Parathyroid adenoma (tissue), 2 donors: Measurements from ENCODE around the gene EIF2AK3.
A peak's percentile ranks its signal among the peaks of the same experiment; 100 is the strongest.
"Not testable (repeated sequence)": the region's sequence is repeated elsewhere in the genome, so short reads cannot be mapped to it uniquely, and the experiment has no call there.

Experiments used
- H2AFZ ChIP-seq: fragments of 300-600 bp; sonication (generic); one replicate; pipeline ENCODE4 v1.7.0; 2017; ENCODE audit warnings: antibody characterized with exemption, mild to moderate bottlenecking
- H3K27ac ChIP-seq: fragments of 300-600 bp; sonication (generic); one replicate; pipeline ENCODE4 v1.7.0; 2017
- H3K27me3 ChIP-seq: fragments of 300-600 bp; sonication (generic); one replicate; pipeline ENCODE4 v1.7.0; 2017; ENCODE audit warnings: low read length; ENCODE audit not compliant: control insufficient read depth, insufficient read depth
- H3K36me3 ChIP-seq: fragments of 300-600 bp; sonication (generic); one replicate; pipeline ENCODE4 v1.7.0; 2017; ENCODE audit warnings: low read length; ENCODE audit not compliant: control insufficient read depth, insufficient read depth
- H3K4me1 ChIP-seq: fragments of 300-600 bp; sonication (generic); one replicate; pipeline ENCODE4 v1.7.0; 2017; ENCODE audit warnings: control low read depth
- H3K4me2 ChIP-seq: fragments of 300-600 bp; sonication (generic); one replicate; pipeline ENCODE4 v1.7.0; 2017; ENCODE audit warnings: low read length
- H3K4me3 ChIP-seq: fragments of 300-600 bp; sonication (generic); one replicate; pipeline ENCODE4 v1.7.0; 2017; ENCODE audit warnings: low read depth, low read length
- H3K79me2 ChIP-seq: fragments of 300-600 bp; sonication (generic); one replicate; pipeline ENCODE4 v1.7.0; 2017; ENCODE audit warnings: control low read depth
- H3K9ac ChIP-seq: fragments of 300-600 bp; sonication (generic); one replicate; pipeline ENCODE4 v1.7.0; 2017; ENCODE audit warnings: mild to moderate bottlenecking
- H3K9me3 ChIP-seq: fragments of 300-600 bp; sonication (generic); one replicate; pipeline ENCODE4 v1.7.0; 2017; ENCODE audit warnings: low read length; ENCODE audit not compliant: control insufficient read depth
- TF ChIP-seq, protein P1 (sequence below): fragments of 300-600 bp; sonication (generic); IDR thresholded peaks from one replicate; pipeline ENCODE4 v1.7.0; 2017; ENCODE audit warnings: antibody characterized with exemption, mild to moderate bottlenecking
- donor health status: primary hyperparathyroidism.

Gene EIF2AK3

DNA sequence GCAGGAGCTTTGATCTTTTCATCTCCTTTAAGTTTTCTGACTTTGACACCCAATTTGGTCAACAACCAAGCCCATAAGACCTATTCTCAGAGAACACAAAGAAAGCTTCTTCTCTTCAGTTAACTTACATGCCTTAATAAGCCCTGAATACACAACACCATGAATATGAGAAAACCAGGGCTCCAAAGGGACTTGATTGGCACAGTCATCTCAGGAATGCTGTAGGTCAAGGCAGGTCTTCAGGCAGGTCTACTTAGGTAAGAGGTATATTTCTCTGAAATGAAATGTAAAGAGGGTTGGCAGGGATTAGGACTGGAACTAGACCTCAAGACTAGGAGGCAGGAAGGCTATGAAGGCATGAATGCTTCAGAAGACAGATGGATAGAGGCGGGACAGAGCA, 24.4 kb upstream of the EIF2AK3 start:
- H3K4me3 ChIP-seq, result no peak overlapping the region
- H3K9me3 ChIP-seq, result no peaks in the 10 kb centered on the region
- no peak overlapping the region for H3K27ac ChIP-seq
- TF ChIP-seq, protein P1, sequence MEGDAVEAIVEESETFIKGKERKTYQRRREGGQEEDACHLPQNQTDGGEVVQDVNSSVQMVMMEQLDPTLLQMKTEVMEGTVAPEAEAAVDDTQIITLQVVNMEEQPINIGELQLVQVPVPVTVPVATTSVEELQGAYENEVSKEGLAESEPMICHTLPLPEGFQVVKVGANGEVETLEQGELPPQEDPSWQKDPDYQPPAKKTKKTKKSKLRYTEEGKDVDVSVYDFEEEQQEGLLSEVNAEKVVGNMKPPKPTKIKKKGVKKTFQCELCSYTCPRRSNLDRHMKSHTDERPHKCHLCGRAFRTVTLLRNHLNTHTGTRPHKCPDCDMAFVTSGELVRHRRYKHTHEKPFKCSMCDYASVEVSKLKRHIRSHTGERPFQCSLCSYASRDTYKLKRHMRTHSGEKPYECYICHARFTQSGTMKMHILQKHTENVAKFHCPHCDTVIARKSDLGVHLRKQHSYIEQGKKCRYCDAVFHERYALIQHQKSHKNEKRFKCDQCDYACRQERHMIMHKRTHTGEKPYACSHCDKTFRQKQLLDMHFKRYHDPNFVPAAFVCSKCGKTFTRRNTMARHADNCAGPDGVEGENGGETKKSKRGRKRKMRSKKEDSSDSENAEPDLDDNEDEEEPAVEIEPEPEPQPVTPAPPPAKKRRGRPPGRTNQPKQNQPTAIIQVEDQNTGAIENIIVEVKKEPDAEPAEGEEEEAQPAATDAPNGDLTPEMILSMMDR, result no peak
- H3K79me2 ChIP-seq, result no peaks in the 10 kb centered on the region
- H3K27me3 ChIP-seq, result no peaks in the 10 kb centered on the region
- no peak overlapping the region for H3K9ac ChIP-seq
- H3K4me2 ChIP-seq, result no peak overlapping the region
- no peak overlapping the region for H2AFZ ChIP-seq
- no peaks in the 10 kb centered on the region for H3K4me1 ChIP-seq
- H3K36me3 ChIP-seq, result no peaks in the 10 kb centered on the region

GRCh38 chr2:88645291-88645882, 18.1 kb upstream of the EIF2AK3 start:
- not testable (repeated sequence) for H3K9me3 ChIP-seq, H3K79me2 ChIP-seq, H3K36me3 ChIP-seq, H3K27ac ChIP-seq, H3K4me2 ChIP-seq, H3K4me3 ChIP-seq, H3K27me3 ChIP-seq, H2AFZ ChIP-seq, H3K4me1 ChIP-seq, H3K9ac ChIP-seq

- H3K9me3 ChIP-seq, result no peaks in the 10 kb centered on the region
- H3K9ac ChIP-seq, result no peak overlapping the region
- H3K4me2 ChIP-seq, result no peak overlapping the region
- TF ChIP-seq, protein P1, result no peak
- H3K4me3 ChIP-seq, result no peak overlapping the region
- H3K27ac ChIP-seq, result no peak overlapping the region
- H3K79me2 ChIP-seq, result no peaks in the 10 kb centered on the region
- no peaks in the 10 kb centered on the region for H3K27me3 ChIP-seq
- H3K4me1 ChIP-seq, result peaks cover 6% of the 10 kb centered on the region
- H2AFZ ChIP-seq, result peak overlapping the region; percentile 64
- H3K36me3 ChIP-seq, result no peaks in the 10 kb centered on the region
These were observed 15.0 kb upstream of the EIF2AK3 start for GRCh38 chr2:88642278-88642677.

DNA sequence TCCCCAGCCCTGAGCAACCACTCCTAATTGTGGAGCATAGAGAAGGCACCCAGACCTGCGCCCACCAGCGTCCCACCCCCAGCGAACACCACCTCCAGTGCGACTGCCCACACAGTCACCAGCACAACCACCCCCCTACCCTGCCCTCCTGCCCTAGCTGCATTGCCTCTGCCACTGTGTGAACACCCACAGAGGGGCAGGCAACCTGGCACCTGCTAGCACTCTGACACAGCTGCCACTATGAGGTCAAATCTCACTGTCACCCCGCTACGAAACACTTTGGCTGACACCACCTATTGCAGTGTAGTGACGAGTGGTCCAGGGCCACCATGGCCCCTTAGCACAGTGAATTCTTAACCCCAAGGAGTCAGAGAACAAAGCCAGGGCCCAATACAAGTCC, 14.1 kb upstream of the EIF2AK3 start:
- H3K36me3 ChIP-seq, result no peaks in the 10 kb centered on the region
- TF ChIP-seq, protein P1, result no peak
- no peak overlapping the region for H3K4me2 ChIP-seq
- H3K27me3 ChIP-seq, result no peaks in the 10 kb centered on the region
- H3K9ac ChIP-seq, result no peak overlapping the region
- H3K79me2 ChIP-seq, result no peaks in the 10 kb centered on the region
- no peak overlapping the region for H2AFZ ChIP-seq
- H3K9me3 ChIP-seq, result no peaks in the 10 kb centered on the region
- H3K4me3 ChIP-seq, result no peak overlapping the region
- H3K27ac ChIP-seq, result no peak overlapping the region
- H3K4me1 ChIP-seq, result peaks cover 6% of the 10 kb centered on the region

DNA sequence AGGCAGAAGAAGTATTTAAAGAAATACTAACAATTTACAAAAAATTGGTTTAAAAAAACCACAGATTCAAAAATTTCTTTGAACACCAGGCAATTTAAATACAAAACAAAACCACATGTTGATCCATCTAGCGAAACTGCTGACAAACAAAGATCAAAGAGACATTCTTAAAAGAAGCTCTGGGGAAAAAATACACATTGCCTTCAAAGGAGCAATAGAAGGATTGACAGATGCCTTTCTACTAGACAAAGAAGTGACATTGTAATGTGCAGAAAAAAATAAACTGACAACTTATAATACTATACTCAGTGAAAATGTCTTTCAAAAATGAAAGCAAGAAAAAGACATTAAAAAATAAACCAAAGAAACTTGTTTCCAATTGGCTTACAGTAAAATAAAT, 12.6 kb upstream of the EIF2AK3 start:
- H3K36me3 ChIP-seq, result no peaks in the 10 kb centered on the region
- H3K4me1 ChIP-seq, result peaks cover 6% of the 10 kb centered on the region
- H3K27me3 ChIP-seq, result no peaks in the 10 kb centered on the region
- no peak overlapping the region for H2AFZ ChIP-seq
- no peak overlapping the region for H3K9ac ChIP-seq
- no peak overlapping the region for H3K4me3 ChIP-seq
- no peak overlapping the region for H3K27ac ChIP-seq
- TF ChIP-seq, protein P1, result no peak
- no peaks in the 10 kb centered on the region for H3K79me2 ChIP-seq
- no peak overlapping the region for H3K4me2 ChIP-seq
- H3K9me3 ChIP-seq, result no peaks in the 10 kb centered on the region
